GM19324 (cell line): ENCODE data around the gene S100G.
"Not testable (repeated sequence)": the region's sequence is repeated elsewhere in the genome, so short reads cannot be mapped to it uniquely, and the experiment has no call there.

ENCODE experiments used
- ATAC-seq: cut with Tn5 transposase; IDR thresholded peaks from one replicate; pipeline ENCODE4 v1.9.1; 2021; ENCODE audit warnings: mild to moderate bottlenecking, moderate library complexity; ENCODE audit not compliant: unreplicated experiment, low FRiP score

The S100G gene

DNA sequence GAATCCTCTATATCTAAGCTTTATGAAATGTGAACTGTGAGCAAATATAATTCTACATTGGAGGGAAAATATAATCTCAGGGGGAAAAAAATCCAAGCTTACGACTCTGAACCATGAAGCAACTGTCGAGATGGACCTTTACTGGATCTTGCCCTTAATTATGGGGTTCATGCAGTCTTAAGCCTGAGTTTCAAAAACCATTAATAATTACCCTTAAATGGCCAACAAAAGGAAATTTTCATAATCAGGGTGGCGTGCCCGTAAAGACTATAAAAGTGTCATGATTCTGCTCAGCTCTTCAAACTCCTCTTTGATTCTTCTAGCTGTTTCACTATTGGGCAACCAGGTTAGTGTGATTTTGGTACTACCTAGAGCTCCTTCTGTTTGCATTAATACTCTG lies at the start of gene S100G:
TSS of gene S100G (plus strand) at position 301 of the 400 bp plus-strand sequence. CDS start 849 bp downstream, outside the sequence.
- ATAC-seq = no peak

DNA sequence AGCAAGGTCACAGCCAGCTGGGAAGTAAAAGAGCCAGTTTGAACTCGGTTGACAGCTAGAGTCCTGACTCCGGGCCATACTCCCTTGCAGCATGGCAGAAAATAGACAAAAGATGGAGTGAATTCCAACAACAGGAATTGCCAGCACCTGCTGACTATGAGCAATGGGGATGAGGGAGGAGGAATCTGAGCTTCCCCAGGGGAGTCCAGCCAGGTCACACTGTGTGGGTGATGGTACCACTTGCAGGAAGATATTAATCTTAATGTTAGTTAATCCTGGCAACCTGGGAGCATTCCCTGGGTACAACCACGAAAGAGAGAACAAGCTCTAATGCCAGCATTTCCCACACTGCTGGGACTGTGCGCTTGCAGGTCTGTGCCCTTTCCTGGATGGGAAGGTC lies 48.1 kb upstream of the S100G start:
- ATAC-seq = no peak

DNA sequence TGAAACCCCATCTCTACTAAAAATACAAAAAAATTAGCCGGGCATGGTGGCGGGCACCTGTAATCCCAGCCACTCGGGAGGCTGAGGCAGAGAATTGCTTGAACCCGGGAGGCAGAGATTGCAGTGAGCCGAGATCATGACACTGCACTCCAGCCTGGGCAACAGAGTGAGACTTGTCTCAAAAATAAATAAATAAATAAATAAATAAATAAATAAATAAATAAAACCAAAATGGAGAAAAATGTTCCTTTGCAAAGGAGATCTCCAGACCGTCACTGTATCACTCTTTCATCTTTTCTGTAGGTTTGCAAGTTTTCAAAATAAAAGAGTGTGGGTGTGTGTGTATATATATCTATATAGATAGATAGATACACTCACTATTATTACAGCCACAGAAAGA lies 46.7 kb upstream of the S100G start:
- not testable (repeated sequence) for ATAC-seq

DNA sequence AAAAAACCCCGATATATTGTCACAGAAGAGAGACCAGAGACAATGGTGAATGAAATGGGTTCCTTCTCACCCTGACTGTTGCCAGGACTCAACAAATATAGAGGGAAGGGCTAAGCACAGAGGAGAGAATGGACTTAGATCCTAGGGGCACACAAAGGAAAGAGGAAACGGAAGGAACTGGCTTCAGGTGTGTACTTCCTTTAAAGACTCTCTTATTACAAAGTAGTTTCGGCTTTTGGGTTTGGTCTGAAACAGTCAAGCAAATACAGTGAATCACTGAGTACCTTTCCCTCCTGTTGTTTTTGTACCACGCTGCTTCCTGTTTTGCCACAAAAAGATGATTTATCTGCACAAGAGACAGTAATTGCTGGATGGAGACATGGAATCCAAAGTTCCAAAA lies 46.1 kb upstream of the S100G start:
- no peak for ATAC-seq

- ATAC-seq = no peak
These were observed 45.6 kb upstream of the S100G start for GRCh38 chrX:16604337-16604736.

GRCh38 chrX:16606142-16606720 lies 43.7 kb upstream of the S100G start:
- no peak for ATAC-seq

DNA sequence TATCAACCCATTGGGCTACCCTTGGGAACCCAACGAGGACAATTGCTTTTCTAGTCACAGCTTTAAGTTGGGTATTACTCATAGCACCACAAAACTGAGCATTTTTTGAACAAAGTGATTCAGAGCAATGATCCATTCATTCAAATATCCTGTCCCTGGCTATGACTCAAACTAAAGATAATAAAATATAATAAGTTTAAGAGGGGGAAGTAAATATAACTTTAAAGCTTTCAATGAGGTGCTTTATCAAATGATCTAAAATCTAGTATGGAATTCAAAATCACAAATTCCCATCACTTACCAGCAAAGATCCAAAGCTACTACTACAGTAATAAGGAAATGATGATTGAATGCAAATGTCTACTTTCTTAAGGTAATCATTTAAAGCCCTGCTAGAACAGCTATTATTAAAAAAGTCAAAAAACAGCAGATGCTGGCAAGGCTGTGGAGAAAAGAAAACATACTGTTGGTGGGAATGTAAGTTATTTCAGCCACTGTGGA lies 39.8 kb upstream of the S100G start:
- ATAC-seq = no peak

DNA sequence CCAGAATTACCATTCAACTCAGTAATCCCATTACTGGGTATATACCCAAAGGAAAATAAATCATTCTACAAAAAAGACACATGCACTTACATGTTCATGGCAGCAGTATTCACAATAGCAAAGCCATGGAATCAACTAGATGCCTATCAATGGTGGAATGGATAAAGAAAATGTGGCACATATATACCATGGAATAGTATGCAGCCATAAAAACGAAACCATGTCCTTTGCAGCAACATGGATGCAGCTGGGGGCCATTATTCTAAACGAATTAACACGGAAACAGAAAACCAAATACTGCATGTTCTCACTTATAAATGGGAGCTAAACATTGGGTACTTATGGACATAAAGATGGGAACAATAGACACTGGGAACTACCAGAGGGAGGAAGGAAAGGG lies 39.3 kb upstream of the S100G start:
- ATAC-seq = not testable (repeated sequence)

DNA sequence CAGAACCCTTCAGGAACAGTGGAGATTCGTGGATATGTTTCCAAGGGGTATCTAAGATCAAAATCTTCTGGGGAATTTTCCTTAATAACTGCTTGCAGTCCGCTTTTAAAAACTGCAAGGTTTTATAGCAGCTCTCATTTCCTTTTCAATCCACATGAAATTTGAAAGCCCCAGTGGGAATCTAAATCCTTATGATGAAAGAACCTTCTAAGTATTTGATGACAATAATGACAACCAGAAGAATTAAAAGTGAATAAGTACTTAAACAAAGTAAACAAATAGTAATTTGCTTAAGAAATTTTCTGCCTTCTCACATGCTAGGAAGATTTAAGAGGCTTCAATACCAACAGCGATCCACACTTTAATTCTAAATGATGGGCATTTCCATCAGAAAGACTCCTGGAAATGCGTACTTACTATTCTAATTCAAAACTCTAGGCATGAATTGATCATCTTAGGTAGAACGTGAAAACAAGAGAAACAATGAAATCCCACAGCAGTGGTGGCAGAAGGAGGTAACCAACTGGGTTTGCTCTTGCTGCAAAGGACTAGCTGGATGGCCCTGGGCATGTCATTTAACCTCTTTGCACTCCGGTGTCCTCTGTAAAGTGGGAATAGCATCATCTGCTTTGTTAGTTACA lies 37.6 kb upstream of the S100G start:
- no peak for ATAC-seq

- ATAC-seq = no peak
These were observed 32.6 kb upstream of the S100G start for GRCh38 chrX:16617382-16617781.

GRCh38 chrX:16618422-16618821 lies 31.5 kb upstream of the S100G start:
- no peak for ATAC-seq

- ATAC-seq = no peak
These were observed 30.9 kb upstream of the S100G start for GRCh38 chrX:16619024-16619423.

DNA sequence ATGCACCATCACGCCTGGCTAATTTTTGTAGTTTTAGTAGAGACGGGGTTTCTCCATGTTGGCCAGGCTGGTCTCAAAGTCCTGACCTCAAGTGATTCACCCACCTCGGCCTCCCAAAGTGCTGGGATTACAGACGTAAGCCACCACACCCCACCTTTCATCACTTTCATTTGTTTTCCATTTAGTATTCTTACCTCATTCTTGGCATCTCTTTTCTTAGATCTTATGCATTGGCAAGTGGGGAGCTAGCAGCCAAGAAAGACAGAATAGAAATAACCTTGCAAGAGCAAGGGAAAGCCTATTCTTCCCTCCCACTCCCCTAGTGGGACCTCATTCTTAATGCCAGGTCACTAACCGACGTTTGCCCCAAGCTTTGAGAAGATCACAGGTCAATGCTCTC lies 21.4 kb upstream of the S100G start:
- not testable (repeated sequence) for ATAC-seq

DNA sequence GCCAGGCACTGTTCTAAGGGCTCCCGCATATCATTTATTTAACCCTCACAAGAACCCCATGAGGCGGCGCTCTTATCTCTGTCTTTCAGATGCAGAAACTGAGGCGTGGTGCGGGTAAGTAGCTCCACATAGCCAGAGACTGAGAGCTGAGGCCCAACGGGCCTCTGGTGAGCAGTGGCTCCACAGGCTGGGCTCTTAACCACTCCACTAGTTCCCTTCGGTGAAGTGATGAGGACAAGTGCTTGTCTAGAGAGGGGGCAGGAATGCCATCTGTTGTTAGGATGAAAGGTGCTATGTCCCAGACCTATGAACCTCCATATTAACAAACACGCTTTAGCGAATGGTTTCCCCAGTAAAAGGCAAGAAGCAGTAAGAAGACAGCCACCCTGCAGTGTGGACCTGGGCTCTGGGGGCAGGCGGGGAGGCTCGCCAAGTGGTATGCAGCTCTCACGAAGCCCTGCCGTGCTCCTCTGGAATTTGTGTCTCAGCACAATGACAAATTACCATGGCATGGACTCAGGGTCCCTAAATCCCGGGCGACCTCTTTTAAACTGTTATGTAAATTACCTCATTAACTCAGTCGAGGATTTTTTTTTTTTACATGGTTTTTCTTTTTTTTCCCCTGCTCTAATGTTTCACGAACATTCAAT lies 20.9 kb upstream of the S100G start:
- no peak for ATAC-seq

DNA sequence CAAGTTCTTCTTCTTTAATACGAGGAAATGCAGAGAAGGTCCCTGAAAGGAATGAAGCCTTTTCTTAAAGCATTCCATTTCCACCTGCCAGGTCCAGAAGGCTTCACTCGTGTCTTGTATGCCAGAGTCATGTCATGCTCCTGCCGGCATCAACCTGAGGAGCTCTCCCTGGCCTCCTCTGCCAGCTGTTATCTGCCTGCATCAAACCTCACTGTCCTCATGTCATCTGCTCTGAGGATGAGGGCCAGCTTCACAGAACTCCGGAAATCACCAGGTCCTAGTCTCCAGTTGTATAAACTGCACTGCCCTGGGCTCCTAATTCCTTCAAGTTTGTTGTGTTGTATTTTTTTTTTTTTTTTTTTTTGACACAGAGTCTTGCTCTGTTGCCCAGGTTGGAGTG lies 20.0 kb upstream of the S100G start:
- no peak for ATAC-seq

GRCh38 chrX:16633754-16634153 lies 16.2 kb upstream of the S100G start:
- ATAC-seq = no peak

DNA sequence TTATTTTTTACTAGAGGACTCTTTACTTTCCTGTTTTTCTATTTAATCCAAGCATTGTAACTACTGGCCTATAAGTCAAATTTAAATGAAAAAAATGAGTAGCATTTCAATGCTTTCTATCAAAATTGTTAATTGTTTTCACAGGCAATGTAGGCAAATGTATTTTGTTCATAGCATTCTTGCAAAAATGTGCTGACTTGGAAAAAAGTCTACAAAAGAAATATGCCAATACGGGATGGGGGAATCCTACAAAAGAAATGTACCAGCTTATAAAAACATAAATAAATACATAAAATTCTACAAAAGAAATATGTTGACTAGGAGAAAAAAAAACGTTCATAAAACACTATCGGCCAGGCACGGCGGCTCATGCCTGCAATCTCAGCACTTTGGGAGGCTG lies 14.9 kb upstream of the S100G start:
- no peak for ATAC-seq

DNA sequence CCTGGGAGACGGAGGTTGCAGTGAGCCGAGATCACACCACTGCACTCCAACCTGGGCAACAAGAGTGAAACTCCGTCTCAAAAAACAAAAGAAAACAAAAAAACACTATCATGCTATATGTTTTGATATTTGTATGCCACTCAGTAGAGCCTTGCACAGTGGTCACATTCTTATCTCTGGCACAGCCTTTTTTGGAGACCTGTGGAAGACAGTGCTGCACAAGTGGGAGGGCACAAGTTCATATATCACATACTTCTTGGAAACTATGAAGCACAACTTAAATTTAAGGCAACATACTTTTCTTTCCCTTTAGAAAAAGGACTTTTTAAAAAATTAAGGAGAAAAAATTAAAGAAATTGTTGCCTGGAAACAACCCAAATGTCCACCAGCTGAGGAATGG lies 14.4 kb upstream of the S100G start:
- no peak for ATAC-seq

DNA sequence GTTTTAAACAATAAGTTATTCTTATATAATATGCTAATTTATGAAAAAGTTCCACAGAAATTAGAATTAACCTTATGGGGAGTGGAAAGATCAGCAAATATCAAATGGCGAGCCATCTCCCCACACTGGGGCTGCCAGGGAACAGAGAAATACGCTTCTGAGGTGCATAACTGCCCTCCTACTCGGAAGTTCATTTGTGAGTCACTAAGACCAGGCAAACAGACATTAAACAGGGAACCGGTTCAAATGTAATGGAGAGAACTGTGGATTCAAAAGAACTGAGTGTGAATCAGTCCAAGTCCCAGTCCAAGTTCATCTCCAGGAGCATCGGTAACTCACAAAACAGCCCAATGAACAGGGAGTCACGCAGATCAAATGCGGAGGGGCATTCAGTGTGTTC lies 11.4 kb upstream of the S100G start:
- ATAC-seq = no peak

GRCh38 chrX:16639966-16640365 lies 10.0 kb upstream of the S100G start:
- no peak for ATAC-seq

DNA sequence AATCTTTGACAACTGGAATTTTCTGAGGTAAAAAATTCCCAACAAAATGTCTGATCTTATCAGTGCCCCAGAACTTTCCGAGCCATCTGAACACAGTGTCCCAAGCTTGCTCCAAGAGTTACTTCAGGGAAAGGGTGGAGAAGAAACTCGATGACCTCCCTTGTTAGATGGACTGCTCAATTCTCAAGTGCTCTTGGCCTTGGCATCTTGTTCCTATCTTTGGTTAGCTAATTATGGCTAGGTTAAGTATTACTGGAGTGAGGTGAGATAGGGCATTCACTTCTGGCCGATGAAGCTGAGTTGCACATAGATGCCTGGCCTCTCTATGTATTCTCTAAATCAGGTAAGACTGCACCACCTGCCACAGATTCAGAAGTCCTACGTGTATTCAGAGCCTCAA lies 9.1 kb upstream of the S100G start:
- ATAC-seq = no peak

GRCh38 chrX:16643176-16643575 lies 6.8 kb upstream of the S100G start:
- ATAC-seq = no peak
